ENCODE data around the gene MAP3K21.

- no peak for TF ChIP-seq POLR2A (IDR thresholded peaks at IDR 0.05; ENCODE audit: control extremely low read depth in 1 of 2, low read depth in 2 of 2, low read length in 2 of 2)
- TF ChIP-seq CTCF (IDR thresholded peaks at IDR 0.05; ENCODE audit: control extremely low read depth in 1 of 3, insufficient read depth in 1 of 3, low read depth in 1 of 3, low read length in 3 of 3): no peak
- TF ChIP-seq TAF1 (IDR thresholded peaks at IDR 0.05; ENCODE audit: low read depth, low read length): no peak
- no peak for TF ChIP-seq POLR2AphosphoS5 (IDR thresholded peaks at IDR 0.05; ENCODE audit: low read depth, low read length)
- TF ChIP-seq MAX (IDR thresholded peaks at IDR 0.05): no peak
- TF ChIP-seq SP4 (IDR thresholded peaks at IDR 0.05; ENCODE audit: low read length): no peak
- TF ChIP-seq KDM5A (IDR thresholded peaks at IDR 0.05; ENCODE audit: low read length): no peak
- no peak for TF ChIP-seq JUN (IDR thresholded peaks at IDR 0.05; ENCODE audit: low read depth, low read length)
- no peak for TF ChIP-seq SP1 (IDR thresholded peaks at IDR 0.05; ENCODE audit: low read depth, low read length)
- TF ChIP-seq EP300 (IDR thresholded peaks at IDR 0.05; ENCODE audit: borderline replicate concordance in 1 of 2, low read depth in 2 of 2, low read length in 2 of 2): no peak
These were observed 13.5 kb downstream of the MAP3K21 start for GRCh38 chr1:233340966-233341516.

Data from H1 (cell line).